ENCODE data around the gene PPCS. TPM values are rescaled to one million over a fixed set of nuclear protein-coding genes. Genes with fewer than 3 reads are reported as not detected.

PPCS gene
- 36.7 and 37.3 TPM in 2 replicates for total RNA-seq (2021)
- long read RNA-seq, transcript PPCS-208 (2 exons, 688 nt) = minor isoform, 9 of 267 reads
- long read RNA-seq, transcript PPCS-203 (3 exons, 1,431 nt) = major isoform, 209 of 267 reads
- long read RNA-seq, transcript PPCS-207 (2 exons, 1,617 nt) = minor isoform, 5 of 267 reads
- long read RNA-seq, transcript PPCS-201 (3 exons, 984 nt) = minor isoform, 10 of 267 reads
- long read RNA-seq, partial matches to known transcripts = 0 of 267 reads
- long read RNA-seq, other reads (novel, unspliced or antisense) = 32 of 267 reads

DNA sequence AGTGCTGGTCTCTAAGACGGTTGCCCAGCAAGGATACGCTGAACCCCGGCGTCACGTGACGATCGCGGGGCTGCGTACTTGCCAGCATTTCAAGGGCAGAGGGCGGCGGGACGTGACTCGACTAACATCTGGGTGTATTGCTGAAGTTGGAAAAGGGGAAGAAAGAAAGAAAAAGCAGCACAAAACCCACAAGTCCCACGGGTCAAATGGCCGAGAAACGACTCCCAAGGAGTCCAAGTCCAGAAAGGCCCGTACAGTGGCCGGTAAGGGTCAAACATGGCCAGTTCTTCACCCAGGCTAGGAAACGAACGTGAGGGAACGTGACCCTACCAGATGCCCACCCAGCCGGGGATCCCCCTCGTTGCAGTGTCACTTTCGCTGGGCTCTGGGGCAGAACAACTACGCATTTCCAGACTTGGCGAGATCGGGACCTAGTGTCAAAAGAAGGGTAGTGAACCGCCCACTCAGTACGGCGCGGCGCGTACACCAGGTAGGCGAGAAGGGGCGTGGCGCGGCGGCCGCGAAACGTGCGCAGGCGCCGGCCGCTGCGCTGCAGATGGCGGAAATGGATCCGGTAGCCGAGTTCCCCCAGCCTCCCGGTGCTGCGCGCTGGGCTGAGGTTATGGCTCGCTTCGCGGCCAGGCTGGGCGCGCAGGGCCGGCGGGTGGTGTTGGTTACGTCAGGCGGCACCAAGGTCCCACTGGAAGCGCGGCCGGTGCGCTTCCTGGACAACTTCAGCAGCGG, at the start of gene PPCS, which contains the start of gene ZMYND12:
Gene PPCS, plus strand, starts transcription at position 534 of the 744 bp plus-strand sequence. Its CDS starts 23 bp downstream, at position 557.
Gene ZMYND12, minus strand, starts transcription at position 13 of the 744 bp plus-strand sequence. CDS start 25 bp downstream, outside the sequence.
- H3K4me2 ChIP-seq (ENCODE audit: insufficient read depth, insufficient read length, low read length) = peak within 1 kb of the TSS; percentile 75
- H3K27me3 ChIP-seq (ENCODE audit: insufficient read depth, low read length) = no peaks in the 10 kb centered on the region
- H3K18ac ChIP-seq (ENCODE audit: insufficient read length, low read depth, low read length) = peak within 1 kb of the TSS; percentile 70
- WGBS (ENCODE audit: extremely low coverage, insufficient read length, low lambda C conversion rate) = no CpG with 5 or more reads among the region's 66 CpGs
- Mint-ChIP-seq H3K27ac (peak within 1 kb of the TSS; percentile 66 to 94 (median 88)), H3K4me3 (peak within 1 kb of the TSS; percentile 77 to 94), H3K4me1 (peaks cover 17 to 23% of the 10 kb centered on the region in 2 experiments), H3K36me3 (ENCODE audit: insufficient read depth in 1 of 3, low read depth in 3 of 3) (peaks cover 6 to 27% (median 22%) of the 10 kb centered on the region in 3 experiments; a peak in 6 of 7 replicates), H3K27me3 (ENCODE audit: low read depth) (peaks cover 2% of the 10 kb centered on the region; the same call in 1 of the 2 replicates), H3K9me3 (no peaks in the 10 kb centered on the region)
- H2BK12ac ChIP-seq (ENCODE audit: insufficient read length, low read depth, low read length) = no peak within 1 kb of the TSS
- H4K8ac ChIP-seq (replicated peaks; ENCODE audit: insufficient read length, low read depth, low read length) = no peak within 1 kb of the TSS
- peak within 1 kb of the TSS; percentile 37 for H3K9ac ChIP-seq (ENCODE audit: extremely low read depth, insufficient read length, low read length)
- H3K9me3 ChIP-seq (ENCODE audit: control insufficient read depth, low read depth, low read length) = no peaks in the 10 kb centered on the region
- no peak within 1 kb of the TSS for H2BK15ac ChIP-seq (ENCODE audit: low read depth, low read length)
- H2BK120ac ChIP-seq (ENCODE audit: low read depth, low read length, poor library complexity, severe bottlenecking) = no peak within 1 kb of the TSS
- no peak within 1 kb of the TSS for H3K23ac ChIP-seq (ENCODE audit: insufficient read length, low read depth, low read length)
- no peak within 1 kb of the TSS for H2BK20ac ChIP-seq (ENCODE audit: low read depth, low read length, poor library complexity, severe bottlenecking)
- H3K4me1 ChIP-seq (ENCODE audit: insufficient read depth, low read length) = no peaks in the 10 kb centered on the region
- H3K79me2 ChIP-seq (ENCODE audit: insufficient read depth, low read length) = no peaks in the 10 kb centered on the region
- TF ChIP-seq, protein P1, sequence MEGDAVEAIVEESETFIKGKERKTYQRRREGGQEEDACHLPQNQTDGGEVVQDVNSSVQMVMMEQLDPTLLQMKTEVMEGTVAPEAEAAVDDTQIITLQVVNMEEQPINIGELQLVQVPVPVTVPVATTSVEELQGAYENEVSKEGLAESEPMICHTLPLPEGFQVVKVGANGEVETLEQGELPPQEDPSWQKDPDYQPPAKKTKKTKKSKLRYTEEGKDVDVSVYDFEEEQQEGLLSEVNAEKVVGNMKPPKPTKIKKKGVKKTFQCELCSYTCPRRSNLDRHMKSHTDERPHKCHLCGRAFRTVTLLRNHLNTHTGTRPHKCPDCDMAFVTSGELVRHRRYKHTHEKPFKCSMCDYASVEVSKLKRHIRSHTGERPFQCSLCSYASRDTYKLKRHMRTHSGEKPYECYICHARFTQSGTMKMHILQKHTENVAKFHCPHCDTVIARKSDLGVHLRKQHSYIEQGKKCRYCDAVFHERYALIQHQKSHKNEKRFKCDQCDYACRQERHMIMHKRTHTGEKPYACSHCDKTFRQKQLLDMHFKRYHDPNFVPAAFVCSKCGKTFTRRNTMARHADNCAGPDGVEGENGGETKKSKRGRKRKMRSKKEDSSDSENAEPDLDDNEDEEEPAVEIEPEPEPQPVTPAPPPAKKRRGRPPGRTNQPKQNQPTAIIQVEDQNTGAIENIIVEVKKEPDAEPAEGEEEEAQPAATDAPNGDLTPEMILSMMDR (conservative IDR thresholded peaks at IDR 0.05) = no peak
- H3K4ac ChIP-seq (ENCODE audit: low read depth, low read length) = no peak within 1 kb of the TSS
- H2AFZ ChIP-seq (ENCODE audit: low read length) = peak within 1 kb of the TSS; percentile 7
- H3K79me1 ChIP-seq (ENCODE audit: insufficient read depth, low read depth, low read length, poor library complexity, severe bottlenecking) = no peaks in the 10 kb centered on the region
- H4K91ac ChIP-seq (ENCODE audit: insufficient read length, low read depth, low read length) = no peak within 1 kb of the TSS
- no peak within 1 kb of the TSS for H3K27ac ChIP-seq (ENCODE audit: insufficient read length, low read depth, low read length)
- peak; percentile 87 for DNase-seq
- no peak within 1 kb of the TSS for H3K56ac ChIP-seq (ENCODE audit: insufficient read length, low read depth, low read length)
- H2BK5ac ChIP-seq (ENCODE audit: insufficient read length, low read length) = no peak within 1 kb of the TSS
- no peaks in the 10 kb centered on the region for H4K20me1 ChIP-seq (ENCODE audit: control insufficient read depth, insufficient read depth, insufficient read length)
- H3K23me2 ChIP-seq (ENCODE audit: insufficient read length, low read depth, low read length, poor library complexity, severe bottlenecking) = peaks cover 4% of the 10 kb centered on the region
- H3T11ph ChIP-seq (ENCODE audit: low read length) = no peak within 1 kb of the TSS
- no peak within 1 kb of the TSS for H2AK5ac ChIP-seq (ENCODE audit: insufficient read length, low read length)
- peak within 1 kb of the TSS; percentile 49; the same call in 1 of the 2 replicates for H3K14ac ChIP-seq (ENCODE audit: insufficient read depth, low read length)
- H4K5ac ChIP-seq (ENCODE audit: insufficient read length, low read depth, low read length) = no peak within 1 kb of the TSS
